ENCODE results near the gene WFDC2. TPM values are rescaled to one million over a fixed set of nuclear protein-coding genes. Genes with fewer than 3 reads are reported as not detected.

WFDC2 gene
- total and polyA plus RNA-seq, 2 experiments from 2014 or later, result 28.0 to 155 TPM

- Mint-ChIP-seq H3K4me1 (peaks cover 29% of the 10 kb centered on the region), H3K9me3 (peaks cover under 1% of the 10 kb centered on the region; the same call in 1 of the 3 replicates), H3K4me3 (no peak overlapping the region), H3K27ac (no peak overlapping the region), H3K27me3 (ENCODE audit: insufficient read depth, low read depth, poor library complexity) (peaks cover 24% of the 10 kb centered on the region), H3K36me3 (ENCODE audit: low read depth) (peaks cover 12% of the 10 kb centered on the region)
- H3K4me2 ChIP-seq, result no peak overlapping the region
- ATAC-seq (no peak), DNase-seq (ENCODE audit: low spot score) (no peak)
- H3K36me3 ChIP-seq (ENCODE audit: insufficient read depth), result no peaks in the 10 kb centered on the region; the same call in 1 of the 2 replicates
- H2AFZ ChIP-seq, result no peak overlapping the region
- TF ChIP-seq REST (IDR thresholded peaks at IDR 0.05; ENCODE audit: unreplicated experiment) (no peak), EZH2phosphoT487 (IDR thresholded peaks at IDR 0.05; ENCODE audit: unreplicated experiment) (no peak), ZNF331 (CRISPR knock-in tag; IDR thresholded peaks at IDR 0.05; ENCODE audit: low read depth) (no peak), ZNF114 (CRISPR knock-in tag; IDR thresholded peaks at IDR 0.05) (no peak), JUNB (IDR thresholded peaks at IDR 0.05; ENCODE audit: unreplicated experiment) (no peak), CREB1 (CRISPR knock-in tag; IDR thresholded peaks at IDR 0.05; ENCODE audit: low read depth) (no peak), EZH2 (IDR thresholded peaks at IDR 0.05; ENCODE audit: low read depth, unreplicated experiment) (no peak), POLR2AphosphoS5 (IDR thresholded peaks at IDR 0.05; ENCODE audit: low read depth) (no peak), NANOG (IDR thresholded peaks at IDR 0.05; ENCODE audit: borderline replicate concordance) (no peak), ETS1 (IDR thresholded peaks at IDR 0.05) (no peak), CTCF (conservative IDR thresholded peaks at IDR 0.05; ENCODE audit: low read depth in 2 of 2) (no peak), STAT1 (IDR thresholded peaks at IDR 0.05; ENCODE audit: unreplicated experiment) (no peak)
- TF ChIP-seq, protein P1, sequence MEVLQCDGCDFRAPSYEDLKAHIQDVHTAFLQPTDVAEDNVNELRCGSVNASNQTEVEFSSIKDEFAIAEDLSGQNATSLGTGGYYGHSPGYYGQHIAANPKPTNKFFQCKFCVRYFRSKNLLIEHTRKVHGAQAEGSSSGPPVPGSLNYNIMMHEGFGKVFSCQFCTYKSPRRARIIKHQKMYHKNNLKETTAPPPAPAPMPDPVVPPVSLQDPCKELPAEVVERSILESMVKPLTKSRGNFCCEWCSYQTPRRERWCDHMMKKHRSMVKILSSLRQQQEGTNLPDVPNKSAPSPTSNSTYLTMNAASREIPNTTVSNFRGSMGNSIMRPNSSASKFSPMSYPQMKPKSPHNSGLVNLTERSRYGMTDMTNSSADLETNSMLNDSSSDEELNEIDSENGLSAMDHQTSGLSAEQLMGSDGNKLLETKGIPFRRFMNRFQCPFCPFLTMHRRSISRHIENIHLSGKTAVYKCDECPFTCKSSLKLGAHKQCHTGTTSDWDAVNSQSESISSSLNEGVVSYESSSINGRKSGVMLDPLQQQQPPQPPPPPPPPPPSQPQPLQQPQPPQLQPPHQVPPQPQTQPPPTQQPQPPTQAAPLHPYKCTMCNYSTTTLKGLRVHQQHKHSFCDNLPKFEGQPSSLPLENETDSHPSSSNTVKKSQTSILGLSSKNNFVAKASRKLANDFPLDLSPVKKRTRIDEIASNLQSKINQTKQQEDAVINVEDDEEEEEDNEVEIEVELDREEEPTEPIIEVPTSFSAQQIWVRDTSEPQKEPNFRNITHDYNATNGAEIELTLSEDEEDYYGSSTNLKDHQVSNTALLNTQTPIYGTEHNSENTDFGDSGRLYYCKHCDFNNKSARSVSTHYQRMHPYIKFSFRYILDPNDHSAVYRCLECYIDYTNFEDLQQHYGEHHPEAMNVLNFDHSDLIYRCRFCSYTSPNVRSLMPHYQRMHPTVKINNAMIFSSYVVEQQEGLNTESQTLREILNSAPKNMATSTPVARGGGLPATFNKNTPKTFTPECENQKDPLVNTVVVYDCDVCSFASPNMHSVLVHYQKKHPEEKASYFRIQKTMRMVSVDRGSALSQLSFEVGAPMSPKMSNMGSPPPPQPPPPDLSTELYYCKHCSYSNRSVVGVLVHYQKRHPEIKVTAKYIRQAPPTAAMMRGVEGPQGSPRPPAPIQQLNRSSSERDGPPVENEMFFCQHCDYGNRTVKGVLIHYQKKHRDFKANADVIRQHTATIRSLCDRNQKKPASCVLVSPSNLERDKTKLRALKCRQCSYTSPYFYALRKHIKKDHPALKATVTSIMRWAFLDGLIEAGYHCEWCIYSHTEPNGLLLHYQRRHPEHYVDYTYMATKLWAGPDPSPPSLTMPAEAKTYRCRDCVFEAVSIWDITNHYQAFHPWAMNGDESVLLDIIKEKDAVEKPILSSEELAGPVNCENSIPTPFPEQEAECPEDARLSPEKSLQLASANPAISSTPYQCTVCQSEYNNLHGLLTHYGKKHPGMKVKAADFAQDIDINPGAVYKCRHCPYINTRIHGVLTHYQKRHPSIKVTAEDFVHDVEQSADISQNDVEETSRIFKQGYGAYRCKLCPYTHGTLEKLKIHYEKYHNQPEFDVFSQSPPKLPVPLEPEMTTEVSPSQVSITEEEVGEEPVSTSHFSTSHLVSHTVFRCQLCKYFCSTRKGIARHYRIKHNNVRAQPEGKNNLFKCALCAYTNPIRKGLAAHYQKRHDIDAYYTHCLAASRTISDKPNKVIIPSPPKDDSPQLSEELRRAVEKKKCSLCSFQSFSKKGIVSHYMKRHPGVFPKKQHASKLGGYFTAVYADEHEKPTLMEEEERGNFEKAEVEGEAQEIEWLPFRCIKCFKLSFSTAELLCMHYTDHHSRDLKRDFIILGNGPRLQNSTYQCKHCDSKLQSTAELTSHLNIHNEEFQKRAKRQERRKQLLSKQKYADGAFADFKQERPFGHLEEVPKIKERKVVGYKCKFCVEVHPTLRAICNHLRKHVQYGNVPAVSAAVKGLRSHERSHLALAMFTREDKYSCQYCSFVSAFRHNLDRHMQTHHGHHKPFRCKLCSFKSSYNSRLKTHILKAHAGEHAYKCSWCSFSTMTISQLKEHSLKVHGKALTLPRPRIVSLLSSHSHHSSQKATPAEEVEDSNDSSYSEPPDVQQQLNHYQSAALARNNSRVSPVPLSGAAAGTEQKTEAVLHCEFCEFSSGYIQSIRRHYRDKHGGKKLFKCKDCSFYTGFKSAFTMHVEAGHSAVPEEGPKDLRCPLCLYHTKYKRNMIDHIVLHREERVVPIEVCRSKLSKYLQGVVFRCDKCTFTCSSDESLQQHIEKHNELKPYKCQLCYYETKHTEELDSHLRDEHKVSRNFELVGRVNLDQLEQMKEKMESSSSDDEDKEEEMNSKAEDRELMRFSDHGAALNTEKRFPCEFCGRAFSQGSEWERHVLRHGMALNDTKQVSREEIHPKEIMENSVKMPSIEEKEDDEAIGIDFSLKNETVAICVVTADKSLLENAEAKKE (CRISPR knock-in tag; IDR thresholded peaks at IDR 0.05), result no peak
- peaks cover 28% of the 10 kb centered on the region for H3K4me1 ChIP-seq (ENCODE audit: insufficient read depth)
- H3K27ac ChIP-seq (ENCODE audit: low read depth), result no peak overlapping the region
- peaks cover 4% of the 10 kb centered on the region for H3F3A ChIP-seq (replicated peaks; ENCODE audit: low read depth)
- H3K79me2 ChIP-seq (replicated peaks; ENCODE audit: insufficient read depth), result peaks cover 7% of the 10 kb centered on the region; the same call in 1 of the 2 replicates
- no peaks in the 10 kb centered on the region for H3K9me2 ChIP-seq (ENCODE audit: insufficient read depth)
- no peaks in the 10 kb centered on the region for H4K20me1 ChIP-seq (replicated peaks; ENCODE audit: insufficient read depth)
- peaks cover 11% of the 10 kb centered on the region; the same call in 1 of the 2 replicates for H3K27me3 ChIP-seq (ENCODE audit: insufficient read depth)
- H3K4me3 ChIP-seq, result no peak overlapping the region
Measured at GRCh38 chr20:45467172-45467571, 2.4 kb upstream of the WFDC2 start.

Measured in GM23338 (cell line).